Measurements from ENCODE around the gene RAD54L2.
"Not testable (repeated sequence)": the region's sequence is repeated elsewhere in the genome, so short reads cannot be mapped to it uniquely, and the experiment has no call there.

RAD54L2 gene, protein sequence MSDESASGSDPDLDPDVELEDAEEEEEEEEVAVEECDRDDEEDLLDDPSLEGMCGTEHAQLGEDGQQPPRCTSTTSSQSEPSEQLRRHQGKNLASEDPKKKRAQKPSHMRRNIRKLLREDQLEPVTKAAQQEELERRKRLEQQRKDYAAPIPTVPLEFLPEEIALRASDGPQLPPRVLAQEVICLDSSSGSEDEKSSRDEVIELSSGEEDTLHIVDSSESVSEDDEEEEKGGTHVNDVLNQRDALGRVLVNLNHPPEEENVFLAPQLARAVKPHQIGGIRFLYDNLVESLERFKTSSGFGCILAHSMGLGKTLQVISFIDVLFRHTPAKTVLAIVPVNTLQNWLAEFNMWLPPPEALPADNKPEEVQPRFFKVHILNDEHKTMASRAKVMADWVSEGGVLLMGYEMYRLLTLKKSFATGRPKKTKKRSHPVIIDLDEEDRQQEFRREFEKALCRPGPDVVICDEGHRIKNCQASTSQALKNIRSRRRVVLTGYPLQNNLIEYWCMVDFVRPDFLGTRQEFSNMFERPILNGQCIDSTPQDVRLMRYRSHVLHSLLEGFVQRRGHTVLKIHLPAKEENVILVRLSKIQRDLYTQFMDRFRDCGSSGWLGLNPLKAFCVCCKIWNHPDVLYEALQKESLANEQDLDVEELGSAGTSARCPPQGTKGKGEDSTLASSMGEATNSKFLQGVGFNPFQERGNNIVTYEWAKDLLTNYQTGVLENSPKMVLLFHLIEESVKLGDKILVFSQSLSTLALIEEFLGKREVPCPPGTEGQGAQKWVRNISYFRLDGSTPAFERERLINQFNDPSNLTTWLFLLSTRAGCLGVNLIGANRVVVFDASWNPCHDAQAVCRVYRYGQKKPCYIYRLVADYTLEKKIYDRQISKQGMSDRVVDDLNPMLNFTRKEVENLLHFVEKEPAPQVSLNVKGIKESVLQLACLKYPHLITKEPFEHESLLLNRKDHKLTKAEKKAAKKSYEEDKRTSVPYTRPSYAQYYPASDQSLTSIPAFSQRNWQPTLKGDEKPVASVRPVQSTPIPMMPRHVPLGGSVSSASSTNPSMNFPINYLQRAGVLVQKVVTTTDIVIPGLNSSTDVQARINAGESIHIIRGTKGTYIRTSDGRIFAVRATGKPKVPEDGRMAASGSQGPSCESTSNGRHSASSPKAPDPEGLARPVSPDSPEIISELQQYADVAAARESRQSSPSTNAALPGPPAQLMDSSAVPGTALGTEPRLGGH (N-terminal part only)

DNA sequence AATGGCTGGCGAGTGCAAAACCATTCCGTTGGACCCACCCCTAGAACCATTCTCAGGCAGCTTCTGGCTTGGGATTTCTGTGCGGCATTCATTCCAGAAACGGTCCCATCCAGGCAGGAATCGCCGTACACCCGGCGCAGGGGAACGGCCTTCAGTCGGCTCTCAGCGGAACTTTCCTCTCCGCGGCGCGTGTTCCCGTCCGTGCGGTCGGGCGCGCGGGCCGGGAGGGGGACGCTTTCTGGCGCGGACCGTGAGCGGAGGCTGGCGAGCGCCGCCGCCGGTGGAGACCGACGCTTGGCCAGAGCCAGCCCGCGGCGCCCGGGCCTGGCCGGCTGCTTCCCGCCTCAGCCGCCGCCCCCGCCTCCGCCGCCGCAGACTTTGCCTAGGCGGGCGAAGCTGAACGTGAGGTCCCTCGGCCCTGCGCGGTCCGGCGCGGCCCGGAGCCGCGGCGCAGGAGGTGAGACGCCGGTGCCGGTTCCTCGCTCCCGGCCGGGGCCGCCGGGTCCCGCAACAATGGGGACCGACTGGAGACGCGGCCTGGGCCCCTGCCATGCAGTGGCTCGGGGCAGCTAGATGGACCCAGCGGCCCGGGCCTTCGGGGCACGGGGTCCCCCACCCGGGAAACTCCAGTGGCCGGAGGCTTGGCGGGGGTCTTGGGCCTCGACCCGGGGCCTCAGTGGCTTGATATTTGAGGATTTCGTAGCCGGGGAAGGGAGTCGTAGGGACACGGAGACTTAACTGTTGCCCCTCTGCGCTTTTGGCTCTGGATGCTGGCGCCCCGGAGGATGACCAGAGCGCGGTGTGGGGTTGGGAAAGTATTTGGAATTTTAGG is at the start of gene RAD54L2:
Gene RAD54L2, plus strand, starts transcription at position 261 of the 832 bp plus-strand sequence. CDS start 51,702 bp downstream, outside the sequence.
- Mint-ChIP-seq H3K36me3 (ENCODE audit: low read depth) (peaks cover 32% of the 10 kb centered on the region), H3K4me3 (peak within 1 kb of the TSS; percentile 81), H3K27ac (peak within 1 kb of the TSS; percentile 78), H3K4me1 (ENCODE audit: low read depth) (peaks cover 32% of the 10 kb centered on the region), H3K9me3 (no peaks in the 10 kb centered on the region), H3K27me3 (no peaks in the 10 kb centered on the region)
- intact Hi-C loops (cut with micrococcal nuclease): no loop called here

DNA sequence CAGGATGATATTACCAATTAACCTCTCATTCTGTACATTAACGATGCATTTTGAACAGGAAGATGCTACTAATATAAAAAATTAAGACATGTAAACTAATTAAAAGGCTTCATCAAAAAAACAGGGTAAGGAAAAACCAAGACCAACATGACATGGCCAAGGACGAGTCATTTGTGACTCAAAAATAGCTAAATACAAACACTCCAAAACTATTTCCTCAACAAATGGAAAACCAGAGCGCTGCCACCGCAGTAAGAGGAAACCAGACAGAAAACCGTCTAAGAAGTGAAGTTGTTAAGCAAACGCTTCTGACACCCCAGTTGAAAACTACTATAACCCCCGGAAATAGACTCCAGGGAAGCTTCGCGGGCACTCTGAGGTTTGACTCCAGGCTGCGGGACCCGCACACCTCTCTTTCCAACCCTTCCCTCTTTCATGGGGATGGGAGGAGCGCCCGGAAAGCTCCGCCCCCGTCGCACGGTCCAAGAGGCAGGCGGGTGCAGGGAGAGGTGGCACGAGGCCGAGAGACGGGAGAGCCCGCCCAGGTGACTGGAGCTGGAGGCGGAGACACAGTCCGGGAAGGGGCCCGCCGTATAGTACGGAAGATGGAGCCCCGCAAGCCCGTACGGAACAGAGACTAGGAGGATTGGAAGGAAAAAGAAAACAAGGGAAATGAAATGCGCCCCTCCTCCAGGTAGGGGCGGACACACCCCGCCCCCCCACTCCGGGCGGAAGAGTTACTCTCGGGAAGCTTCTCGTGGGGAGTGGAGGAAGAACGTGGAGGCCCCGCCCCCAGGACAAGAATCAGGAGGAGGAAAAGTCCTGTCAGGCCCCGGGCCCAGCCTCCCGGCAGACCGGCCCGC is 39.4 kb upstream of the RAD54L2 start:
- Mint-ChIP-seq H3K4me3 (peak overlapping the region; percentile 84), H3K27ac (peak overlapping the region; percentile 97), H3K27me3 (no peaks in the 10 kb centered on the region), H3K36me3 (ENCODE audit: low read depth) (peaks cover 28% of the 10 kb centered on the region), H3K4me1 (ENCODE audit: low read depth) (peaks cover 15% of the 10 kb centered on the region), H3K9me3 (no peaks in the 10 kb centered on the region)
- intact Hi-C loops (cut with micrococcal nuclease): loop anchor here (2.0 kb wide), 1 partner anchor 114 kb away; the partner anchor contains the start of gene MANF

DNA sequence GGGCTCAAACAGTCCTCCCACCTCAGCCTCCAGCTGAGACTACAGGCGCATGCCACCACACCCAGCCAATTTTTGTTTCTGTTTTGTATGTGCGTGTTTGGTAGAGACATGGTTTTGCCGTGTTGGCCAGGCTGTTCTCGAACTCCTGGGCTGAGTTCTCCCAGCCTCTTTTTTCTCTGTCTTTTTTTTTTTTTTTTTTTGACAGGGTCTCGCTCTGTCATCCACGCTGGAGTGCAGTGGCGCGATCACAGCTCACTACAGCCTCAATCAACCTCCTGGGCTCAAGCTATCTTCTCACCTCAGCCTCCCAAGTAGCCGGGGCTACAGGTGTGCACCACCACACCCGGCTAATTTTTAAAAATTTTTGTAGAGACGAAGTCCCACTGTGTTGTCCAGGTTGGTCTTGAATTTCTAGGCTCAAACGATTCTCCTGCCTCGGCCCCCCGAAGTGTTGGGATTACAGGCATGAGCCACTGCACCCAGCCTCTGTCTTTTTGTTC is 37.8 kb upstream of the RAD54L2 start:
- Mint-ChIP-seq H3K4me1 (ENCODE audit: low read depth) (peaks cover 15% of the 10 kb centered on the region), H3K27ac (peak overlapping the region; percentile 97), H3K36me3 (ENCODE audit: low read depth) (peaks cover 20% of the 10 kb centered on the region), H3K4me3 (peak overlapping the region; percentile 84), H3K27me3 (no peaks in the 10 kb centered on the region), H3K9me3 (no peaks in the 10 kb centered on the region)
- intact Hi-C loops (cut with micrococcal nuclease): loop anchor here (5.0 kb wide), 1 partner anchor 302 kb away; no protein-coding TSS in a partner anchor

DNA sequence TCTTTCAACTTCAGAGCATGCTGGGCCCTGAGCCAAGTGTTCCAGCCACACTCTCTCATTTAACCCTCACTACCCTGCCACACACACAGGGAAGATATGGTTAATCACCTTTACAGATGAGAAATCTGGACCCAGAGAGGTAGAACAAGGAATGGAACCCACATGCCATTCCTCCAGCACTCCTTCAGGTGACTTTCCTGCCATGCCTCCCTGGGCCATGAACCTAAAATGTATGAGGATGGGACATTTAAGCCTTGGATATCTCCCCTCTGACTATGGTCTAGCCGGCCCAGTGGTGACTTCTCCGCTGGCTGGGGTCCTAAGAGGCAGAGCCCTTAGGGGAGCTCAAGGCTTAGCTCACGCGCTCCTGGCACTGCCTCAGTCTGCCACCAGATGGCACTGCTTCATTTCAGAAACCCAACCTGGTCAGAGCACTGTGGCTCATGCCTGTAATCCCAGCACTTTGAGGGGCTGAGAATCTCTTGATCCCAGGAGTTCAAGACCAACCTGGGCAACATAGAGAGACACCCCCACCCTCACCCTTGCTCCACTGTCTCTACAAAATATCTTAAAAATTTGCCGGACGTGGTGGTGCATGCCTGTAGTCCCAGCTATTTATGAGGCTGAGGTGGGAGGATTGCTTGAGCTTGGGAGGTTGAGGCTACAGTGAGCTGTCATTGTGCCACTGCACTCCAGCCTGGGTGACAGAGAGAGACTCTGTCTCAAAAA is 36.5 kb upstream of the RAD54L2 start:
- no peak overlapping the region for H3K4me3 Mint-ChIP-seq
- peaks cover 11% of the 10 kb centered on the region for H3K36me3 Mint-ChIP-seq (ENCODE audit: low read depth)
- intact Hi-C loops (cut with micrococcal nuclease): loop anchor here (1.0 to 5.0 kb wide), 4 partner anchors 136 to 300 kb away; no protein-coding TSS in a partner anchor
- no peaks in the 10 kb centered on the region for H3K9me3 Mint-ChIP-seq
- H3K4me1 Mint-ChIP-seq (ENCODE audit: low read depth): peaks cover 15% of the 10 kb centered on the region
- peak overlapping the region; percentile 97 for H3K27ac Mint-ChIP-seq
- no peaks in the 10 kb centered on the region for H3K27me3 Mint-ChIP-seq

DNA sequence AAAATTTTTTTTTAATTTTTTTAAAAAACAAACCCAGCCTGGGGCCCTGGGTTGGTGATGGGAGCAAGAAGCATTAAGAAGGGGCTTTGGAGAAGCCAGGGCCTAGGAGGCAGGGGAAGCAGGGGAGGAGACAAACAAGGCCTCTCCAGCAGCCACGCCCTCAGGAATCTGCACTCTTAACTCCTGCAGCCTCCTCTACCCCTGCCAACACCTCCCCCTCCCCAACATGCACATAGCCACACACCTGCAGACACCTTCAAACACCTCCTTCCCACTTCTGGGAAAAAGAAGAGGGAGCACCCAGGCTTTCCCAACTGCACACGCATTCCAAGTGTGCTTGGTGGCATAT is 36.0 kb upstream of the RAD54L2 start:
- peaks cover 11% of the 10 kb centered on the region for H3K36me3 Mint-ChIP-seq (ENCODE audit: low read depth)
- H3K9me3 Mint-ChIP-seq: no peaks in the 10 kb centered on the region
- no peaks in the 10 kb centered on the region for H3K27me3 Mint-ChIP-seq
- H3K4me3 Mint-ChIP-seq: no peak overlapping the region
- no peak overlapping the region for H3K27ac Mint-ChIP-seq
- intact Hi-C loops (cut with micrococcal nuclease): loop anchor here (1.0 to 5.0 kb wide), 4 partner anchors 136 to 300 kb away; no protein-coding TSS in a partner anchor
- peaks cover 15% of the 10 kb centered on the region for H3K4me1 Mint-ChIP-seq (ENCODE audit: low read depth)

DNA sequence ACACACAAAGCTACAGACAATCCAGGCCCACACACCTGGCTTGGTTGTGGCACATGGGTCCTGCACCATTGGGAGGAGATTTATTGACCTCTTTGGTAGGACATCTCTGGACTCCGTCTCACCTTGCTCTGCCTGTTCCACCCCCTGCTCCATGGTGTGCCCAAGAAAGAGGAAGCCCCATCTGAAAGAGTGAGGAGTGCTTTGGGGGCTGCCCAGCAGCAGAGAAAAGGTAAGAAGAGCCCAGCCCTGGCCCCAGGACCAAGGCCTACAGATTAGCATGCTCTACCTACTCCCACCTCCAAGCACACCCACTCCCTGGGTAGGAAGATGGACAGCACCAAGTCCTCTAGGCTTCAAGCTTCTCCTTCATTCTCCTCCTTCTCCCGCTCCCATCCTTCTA is 35.5 kb upstream of the RAD54L2 start:
- no peak overlapping the region for H3K27ac Mint-ChIP-seq
- intact Hi-C loops (cut with micrococcal nuclease): loop anchor here (5.0 kb wide), 1 partner anchor 299 kb away; no protein-coding TSS in a partner anchor
- H3K9me3 Mint-ChIP-seq: no peaks in the 10 kb centered on the region
- H3K36me3 Mint-ChIP-seq (ENCODE audit: low read depth): peaks cover 11% of the 10 kb centered on the region
- no peaks in the 10 kb centered on the region for H3K27me3 Mint-ChIP-seq
- H3K4me1 Mint-ChIP-seq (ENCODE audit: low read depth): peaks cover 15% of the 10 kb centered on the region
- H3K4me3 Mint-ChIP-seq: no peak overlapping the region

DNA sequence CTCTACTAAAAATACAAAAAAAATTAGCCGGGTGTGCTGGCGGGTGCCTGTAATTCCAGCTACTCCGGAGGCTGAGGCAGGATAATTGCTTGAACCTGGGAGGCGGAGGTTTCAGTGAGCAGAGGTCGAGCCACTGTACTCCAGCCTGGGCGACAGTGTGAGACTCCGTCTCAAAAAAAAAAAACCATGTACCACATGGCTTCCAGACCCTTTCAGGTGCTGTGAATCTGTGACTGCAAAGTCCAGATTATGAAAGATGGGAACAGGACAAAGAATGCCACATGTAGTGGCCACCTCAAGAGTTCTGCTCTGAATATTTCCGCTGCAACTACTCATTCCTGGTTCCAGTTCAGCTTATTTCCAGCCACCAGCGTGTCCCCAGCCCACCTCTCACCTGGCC is 30.3 kb upstream of the RAD54L2 start:
- intact Hi-C loops (cut with micrococcal nuclease): no loop called here
- no peaks in the 10 kb centered on the region for H3K36me3 Mint-ChIP-seq (ENCODE audit: low read depth)
- no peaks in the 10 kb centered on the region for H3K9me3 Mint-ChIP-seq
- no peak overlapping the region for H3K27ac Mint-ChIP-seq
- no peaks in the 10 kb centered on the region for H3K27me3 Mint-ChIP-seq
- H3K4me3 Mint-ChIP-seq: no peak overlapping the region
- H3K4me1 Mint-ChIP-seq (ENCODE audit: low read depth): peaks cover 14% of the 10 kb centered on the region

DNA sequence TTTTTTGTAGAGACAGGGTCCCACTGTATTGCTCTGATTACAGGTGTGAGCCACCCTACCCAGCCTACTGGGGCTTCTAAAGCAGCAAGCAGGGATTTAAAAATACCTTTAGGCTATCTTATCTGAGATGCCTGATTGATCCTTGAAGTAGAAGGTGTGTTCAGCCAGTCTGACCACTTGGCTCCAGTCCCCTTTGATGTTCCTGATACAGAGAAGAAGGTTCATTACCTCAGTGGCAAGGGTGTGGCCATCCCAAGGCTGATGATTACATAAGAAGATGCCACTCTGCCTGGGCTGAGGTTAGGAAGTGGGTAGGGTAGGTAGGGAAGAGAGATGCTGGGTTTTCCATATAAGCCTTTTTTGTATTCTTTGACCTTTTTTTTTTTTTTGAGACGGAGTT is 27.5 kb upstream of the RAD54L2 start:
- H3K9me3 Mint-ChIP-seq: no peaks in the 10 kb centered on the region
- intact Hi-C loops (cut with micrococcal nuclease): no loop called here
- H3K36me3 Mint-ChIP-seq (ENCODE audit: low read depth): no peaks in the 10 kb centered on the region
- H3K4me1 Mint-ChIP-seq (ENCODE audit: low read depth): peaks cover 14% of the 10 kb centered on the region
- no peak overlapping the region for H3K4me3 Mint-ChIP-seq
- H3K27me3 Mint-ChIP-seq: no peaks in the 10 kb centered on the region
- no peak overlapping the region for H3K27ac Mint-ChIP-seq

DNA sequence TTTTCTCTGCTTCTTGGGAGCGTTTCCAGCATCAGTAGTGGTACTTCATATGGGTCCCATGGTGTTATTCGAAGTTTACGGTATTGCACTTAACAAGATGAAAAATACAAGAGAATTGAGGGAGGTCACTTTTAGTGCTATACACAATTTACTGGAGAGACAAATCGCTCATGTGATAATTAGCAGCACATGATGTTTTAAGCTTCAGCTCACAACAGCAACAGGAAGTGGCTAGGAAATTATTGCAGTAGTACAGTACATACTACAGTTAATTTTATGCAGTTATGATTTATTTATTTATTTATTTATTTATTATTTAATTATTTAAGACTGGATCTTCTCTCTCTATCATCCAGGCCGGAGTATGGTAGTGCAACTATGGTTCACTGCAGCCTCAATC is 24.3 kb upstream of the RAD54L2 start:
- no peaks in the 10 kb centered on the region for H3K36me3 Mint-ChIP-seq (ENCODE audit: low read depth)
- no peak overlapping the region for H3K27ac Mint-ChIP-seq
- H3K4me1 Mint-ChIP-seq (ENCODE audit: low read depth): peaks cover 10% of the 10 kb centered on the region
- no peaks in the 10 kb centered on the region for H3K9me3 Mint-ChIP-seq
- intact Hi-C loops (cut with micrococcal nuclease): no loop called here
- no peaks in the 10 kb centered on the region for H3K27me3 Mint-ChIP-seq
- no peak overlapping the region for H3K4me3 Mint-ChIP-seq

DNA sequence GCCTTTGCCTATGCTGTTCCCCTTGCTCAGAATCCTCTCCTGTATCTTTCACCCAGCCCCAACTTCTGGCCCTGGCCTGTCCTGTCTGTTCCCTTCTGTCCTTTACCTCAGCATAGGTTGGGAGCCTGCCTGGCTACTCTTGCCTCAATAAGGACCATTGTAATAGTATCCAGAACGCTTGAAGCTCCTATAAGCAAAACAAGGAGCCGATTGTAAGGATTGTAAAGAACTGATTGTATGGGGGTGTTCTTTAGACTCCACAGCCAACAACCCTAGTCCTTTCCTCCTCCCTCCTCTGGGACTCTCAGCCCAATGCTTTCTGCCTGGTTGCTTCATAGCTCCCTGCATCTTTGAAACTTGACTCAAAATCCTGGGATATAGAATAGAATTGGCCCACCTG is 18.7 kb upstream of the RAD54L2 start:
- Mint-ChIP-seq H3K4me1 (ENCODE audit: low read depth) (peaks cover 6% of the 10 kb centered on the region), H3K9me3 (no peaks in the 10 kb centered on the region), H3K36me3 (ENCODE audit: low read depth) (no peaks in the 10 kb centered on the region), H3K27ac (no peak overlapping the region), H3K27me3 (no peaks in the 10 kb centered on the region), H3K4me3 (no peak overlapping the region)
- intact Hi-C loops (cut with micrococcal nuclease): no loop called here

DNA sequence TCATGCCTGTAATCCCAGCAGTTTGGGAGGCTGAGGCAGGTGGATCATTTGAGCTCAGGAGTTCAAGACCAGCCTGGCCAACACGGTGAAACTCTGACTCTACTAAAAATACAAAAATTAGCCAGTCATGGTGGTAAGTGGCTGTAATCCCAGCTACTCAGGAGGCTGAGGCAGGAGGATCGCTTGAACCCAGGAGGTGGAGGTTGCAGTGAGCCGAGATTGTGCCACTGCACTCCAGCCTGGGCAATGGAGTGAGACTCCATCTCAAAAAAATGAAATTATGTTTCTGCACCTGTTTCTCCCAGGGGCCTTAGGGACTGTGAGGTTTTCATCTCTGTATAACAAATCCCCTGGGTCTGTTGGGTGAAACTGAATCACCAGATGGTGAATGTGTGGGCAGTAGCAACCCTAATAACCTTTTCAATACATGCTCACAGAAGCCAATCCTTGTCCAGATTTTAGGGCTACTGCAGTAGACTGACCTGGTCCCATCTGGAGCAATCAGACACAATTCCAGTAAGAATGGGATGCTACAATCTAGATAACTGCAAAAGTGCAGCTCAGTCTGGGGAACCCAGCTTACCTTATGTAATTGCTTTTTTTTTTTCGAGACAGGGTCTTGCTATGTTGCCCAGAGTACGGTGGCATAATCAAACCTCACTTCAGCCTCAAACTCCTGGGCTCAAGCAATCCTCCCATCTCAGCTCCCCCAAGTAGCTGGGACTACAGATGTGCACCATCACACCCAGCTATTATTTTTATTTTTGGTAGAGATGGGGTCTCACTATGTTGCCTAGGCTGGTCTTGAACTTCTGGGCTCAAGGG is 17.4 kb upstream of the RAD54L2 start:
- H3K4me3 Mint-ChIP-seq; intact Hi-C loops (cut with micrococcal nuclease); H3K27me3 Mint-ChIP-seq: not testable (repeated sequence)

More for the DNA sequence above, 17.4 kb upstream of the RAD54L2 start:
- not testable (repeated sequence) for H3K4me1 Mint-ChIP-seq (ENCODE audit: low read depth); H3K36me3 Mint-ChIP-seq (ENCODE audit: low read depth); H3K9me3 Mint-ChIP-seq; H3K27ac Mint-ChIP-seq
